Ovary (tissue), 3 donors: ENCODE results near the gene KCNK16.

Experiments
- CTCF ChIP-seq, 3 donors: fragments of 450-650 bp in 2 of 3; fragments of 200-600 bp in 1 of 3; IDR thresholded peaks; one replicate each; pipeline versions ENCODE4 v1.5.1 to v1.8.0; 2016 to 2022; ENCODE audit warnings: antibody characterized with exemption in 3 of 3, mild to moderate bottlenecking in 1 of 3
- POLR2A ChIP-seq: fragments of 450-650 bp; IDR thresholded peaks from one replicate; pipeline ENCODE4 v1.6.1; 2017; ENCODE audit warnings: antibody characterized with exemption, mild to moderate bottlenecking, moderate library complexity
- donor health status: DM: no; HTN: no; CAD: no.

GRCh38 chr6:39353698-39354315 is 31.3 kb upstream of the KCNK16 start:
- TF ChIP-seq POLR2A (no peak), CTCF (IDR thresholded peaks at IDR 0.05) (no peak)
